ENCODE results near the gene YEATS4. TPM values are rescaled to one million over a fixed set of nuclear protein-coding genes. Genes with fewer than 3 reads are reported as not detected.

The YEATS4 gene
- polyA plus RNA-seq, 1 experiment, result 9.1 TPM

DNA sequence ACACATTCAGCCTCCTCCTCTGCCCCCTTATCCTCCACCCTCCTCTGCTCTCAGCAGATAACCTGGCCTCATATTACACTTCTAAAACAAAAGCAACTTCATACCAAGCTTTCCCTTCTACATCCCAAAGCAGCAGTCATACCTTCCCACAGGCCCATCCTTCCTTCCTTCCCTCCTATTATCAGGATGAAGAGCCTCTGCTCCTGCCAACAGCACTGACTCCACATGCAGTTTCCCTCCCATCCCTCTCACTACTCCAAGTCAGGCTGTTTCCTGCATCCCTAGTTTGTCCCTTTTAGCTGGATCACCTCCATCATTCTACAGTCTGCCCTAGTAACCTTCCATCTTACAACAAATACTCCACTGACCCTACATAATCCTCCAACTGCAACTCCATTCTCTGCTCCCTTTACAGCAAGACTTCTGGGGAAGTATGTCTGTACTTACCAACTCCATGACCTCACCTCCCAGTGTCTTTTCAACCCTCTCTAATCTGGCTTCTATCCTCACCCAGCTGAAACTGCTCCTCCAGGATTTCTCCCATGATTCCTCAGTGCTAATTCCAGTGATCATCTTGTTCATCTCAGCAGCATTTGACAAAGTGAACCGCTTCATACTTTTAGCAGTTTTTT lies 4.9 kb upstream of the YEATS4 start:
- no peaks in the 10 kb centered on the region for H3K27me3 ChIP-seq (ENCODE audit: control insufficient read depth, insufficient read depth, low read length)
- no peak overlapping the region for H3K4me3 ChIP-seq (ENCODE audit: low read depth, low read length)
- TF ChIP-seq, protein P1, sequence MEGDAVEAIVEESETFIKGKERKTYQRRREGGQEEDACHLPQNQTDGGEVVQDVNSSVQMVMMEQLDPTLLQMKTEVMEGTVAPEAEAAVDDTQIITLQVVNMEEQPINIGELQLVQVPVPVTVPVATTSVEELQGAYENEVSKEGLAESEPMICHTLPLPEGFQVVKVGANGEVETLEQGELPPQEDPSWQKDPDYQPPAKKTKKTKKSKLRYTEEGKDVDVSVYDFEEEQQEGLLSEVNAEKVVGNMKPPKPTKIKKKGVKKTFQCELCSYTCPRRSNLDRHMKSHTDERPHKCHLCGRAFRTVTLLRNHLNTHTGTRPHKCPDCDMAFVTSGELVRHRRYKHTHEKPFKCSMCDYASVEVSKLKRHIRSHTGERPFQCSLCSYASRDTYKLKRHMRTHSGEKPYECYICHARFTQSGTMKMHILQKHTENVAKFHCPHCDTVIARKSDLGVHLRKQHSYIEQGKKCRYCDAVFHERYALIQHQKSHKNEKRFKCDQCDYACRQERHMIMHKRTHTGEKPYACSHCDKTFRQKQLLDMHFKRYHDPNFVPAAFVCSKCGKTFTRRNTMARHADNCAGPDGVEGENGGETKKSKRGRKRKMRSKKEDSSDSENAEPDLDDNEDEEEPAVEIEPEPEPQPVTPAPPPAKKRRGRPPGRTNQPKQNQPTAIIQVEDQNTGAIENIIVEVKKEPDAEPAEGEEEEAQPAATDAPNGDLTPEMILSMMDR (IDR thresholded peaks at IDR 0.05; ENCODE audit: insufficient read depth, low read depth, low read length), result no peak
- H3K36me3 ChIP-seq (ENCODE audit: control insufficient read depth, insufficient read depth, low read length), result no peaks in the 10 kb centered on the region
- DNase-seq (ENCODE audit: low read depth), result no peak
- CTCF ChIA-PET, result no interaction called here
- POLR2A ChIA-PET, result no interaction called here

DNA sequence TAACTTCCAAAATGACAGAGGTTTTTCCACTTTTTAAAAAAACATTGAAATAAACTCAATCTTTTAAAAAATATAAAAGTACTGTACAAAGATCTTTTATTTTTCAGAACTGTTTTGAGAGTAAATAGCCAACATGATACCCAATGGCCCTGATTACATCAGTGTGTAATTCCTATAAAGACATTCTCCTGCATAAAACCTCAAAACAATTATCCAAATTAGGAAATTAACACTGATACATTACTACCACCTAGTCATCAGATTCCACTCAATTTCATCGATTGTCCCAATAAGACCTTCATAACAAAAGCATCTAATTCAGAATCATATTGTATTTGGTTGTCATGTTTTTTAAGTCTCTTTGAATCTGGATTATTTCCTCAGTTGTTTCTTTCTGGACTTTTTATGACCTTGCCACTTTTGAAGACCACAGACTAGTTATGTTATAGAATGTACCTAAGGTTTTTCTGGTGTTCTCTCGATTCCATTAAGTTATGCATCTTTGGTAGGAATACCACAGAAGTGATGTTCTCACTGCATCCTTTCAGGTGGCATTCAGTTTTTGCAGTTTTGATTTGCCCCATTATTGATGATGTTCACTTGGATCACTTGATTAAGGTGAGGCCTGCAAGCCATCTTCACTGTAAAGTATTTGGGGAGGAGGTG lies 4.0 kb upstream of the YEATS4 start:
- TF ChIP-seq, protein P1 (IDR thresholded peaks at IDR 0.05; ENCODE audit: insufficient read depth, low read depth, low read length), result no peak
- H3K4me3 ChIP-seq (ENCODE audit: low read depth, low read length), result no peak overlapping the region
- DNase-seq (ENCODE audit: low read depth), result no peak
- H3K27me3 ChIP-seq (ENCODE audit: control insufficient read depth, insufficient read depth, low read length), result no peaks in the 10 kb centered on the region
- H3K36me3 ChIP-seq (ENCODE audit: control insufficient read depth, insufficient read depth, low read length), result no peaks in the 10 kb centered on the region
- POLR2A ChIA-PET, result no interaction called here
- CTCF ChIA-PET, result interaction anchor here (0.6 to 3.8 kb wide), 2 partner anchors 243 to 285 kb away, joined by 3 to 42 read pairs; no protein-coding TSS in a partner anchor

DNA sequence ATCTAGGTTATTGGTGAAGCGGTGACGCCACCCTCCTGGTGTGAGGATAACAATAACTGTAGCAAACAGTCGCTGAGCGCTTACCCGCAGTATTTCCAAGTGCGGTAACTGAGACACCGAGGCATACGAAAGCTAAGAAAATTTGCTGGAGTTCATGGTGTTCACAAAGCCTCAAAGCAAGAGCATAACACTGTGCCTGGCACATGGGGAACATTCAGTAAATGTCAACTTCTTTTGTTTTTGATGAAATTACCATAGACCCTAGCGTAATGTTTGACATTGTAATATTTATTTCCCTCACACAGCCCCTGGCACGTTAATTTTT lies 767 bp downstream of the YEATS4 start:
- Histone ChIP-seq H3K27me3 (ENCODE audit: control insufficient read depth, insufficient read depth, low read length) (no peaks in the 10 kb centered on the region), H3K36me3 (ENCODE audit: control insufficient read depth, insufficient read depth, low read length) (no peaks in the 10 kb centered on the region), H3K4me3 (ENCODE audit: low read depth, low read length) (peak overlapping the region; percentile 93)
- ChIA-PET POLR2A (no interaction called here), CTCF (no interaction called here)
- TF ChIP-seq, protein P1 (IDR thresholded peaks at IDR 0.05; ENCODE audit: insufficient read depth, low read depth, low read length), result no peak
- no peak for DNase-seq (ENCODE audit: low read depth)

DNA sequence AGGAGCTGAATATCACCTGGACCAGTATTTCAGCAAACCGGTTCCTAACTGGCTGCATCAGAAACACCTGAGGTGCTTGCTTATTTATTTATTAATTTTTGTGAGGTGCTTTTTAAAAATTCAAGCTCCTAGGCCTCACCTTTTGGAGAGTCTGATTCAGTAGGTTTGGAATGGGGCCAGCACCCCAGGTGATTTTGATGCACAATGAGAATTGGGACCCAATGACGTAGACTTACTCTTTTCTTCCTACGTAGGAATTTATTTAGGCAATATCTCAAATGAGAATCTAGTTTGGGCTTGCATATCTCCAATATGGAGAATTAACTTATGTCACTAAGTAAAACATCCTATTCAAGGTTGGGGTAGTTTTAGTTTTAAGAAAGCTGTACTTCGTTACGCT lies 7.3 kb downstream of the YEATS4 start:
- TF ChIP-seq, protein P1 (IDR thresholded peaks at IDR 0.05; ENCODE audit: insufficient read depth, low read depth, low read length), result no peak
- Histone ChIP-seq H3K36me3 (ENCODE audit: control insufficient read depth, insufficient read depth, low read length) (peaks cover 1% of the 10 kb centered on the region), H3K27me3 (ENCODE audit: control insufficient read depth, insufficient read depth, low read length) (no peaks in the 10 kb centered on the region), H3K4me3 (ENCODE audit: low read depth, low read length) (no peak overlapping the region)
- CTCF ChIA-PET, result interaction anchor here (0.7 to 2.0 kb wide), 3 partner anchors 9 to 272 kb away, joined by 4 to 6 read pairs (median 5); no protein-coding TSS in a partner anchor
- no peak for DNase-seq (ENCODE audit: low read depth)
- POLR2A ChIA-PET, result no interaction called here

DNA sequence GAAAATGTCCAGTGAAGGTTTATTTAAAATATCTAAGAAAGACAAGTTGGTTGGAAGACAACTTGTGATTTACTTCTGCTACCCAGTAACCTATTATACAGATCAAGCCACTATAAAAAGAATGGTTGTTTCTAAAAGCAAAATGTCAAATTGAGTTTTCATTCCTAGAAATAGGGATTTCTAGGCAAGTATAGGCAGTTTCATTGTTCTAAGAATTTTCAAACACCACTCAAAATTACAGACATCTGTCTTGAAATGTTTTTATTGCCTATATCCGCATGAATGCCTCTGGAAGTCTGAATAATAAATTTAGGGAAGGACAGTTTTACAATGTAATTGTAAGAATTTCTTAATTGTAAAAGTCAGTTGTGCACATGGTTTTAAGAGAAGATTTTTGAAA lies 8.6 kb downstream of the YEATS4 start:
- DNase-seq (ENCODE audit: low read depth), result no peak
- peaks cover 2% of the 10 kb centered on the region for H3K36me3 ChIP-seq (ENCODE audit: control insufficient read depth, insufficient read depth, low read length)
- ChIA-PET CTCF (interaction anchor here (2.0 kb wide), 1 partner anchor 11 kb away, joined by 5 read pairs; no protein-coding TSS in a partner anchor), POLR2A (no interaction called here)
- TF ChIP-seq, protein P1 (IDR thresholded peaks at IDR 0.05; ENCODE audit: insufficient read depth, low read depth, low read length), result no peak
- H3K4me3 ChIP-seq (ENCODE audit: low read depth, low read length), result no peak overlapping the region
- H3K27me3 ChIP-seq (ENCODE audit: control insufficient read depth, insufficient read depth, low read length), result no peaks in the 10 kb centered on the region
